MM.1S (cell line): ENCODE measurements around the gene HRNR.
"Not testable (repeated sequence)": the region's sequence is repeated elsewhere in the genome, so short reads cannot be mapped to it uniquely, and the experiment has no call there.

Experiments used
- DNase-seq: peaks from one replicate; pipeline ENCODE4 v3.0.0-alpha.2; 2015
- H2AFZ ChIP-seq: fragments of 300-600 bp; sonication (generic); 2 replicates; pipeline ENCODE4 v1.6.0; 2016; ENCODE audit warnings: antibody characterized with exemption, low read length
- H3F3A ChIP-seq: fragments of 300-600 bp; sonication (generic); 2 replicates; pipeline ENCODE4 v1.6.1; 2016; ENCODE audit warnings: mild to moderate bottlenecking, antibody characterized with exemption, low read length, moderate library complexity, mixed read lengths; ENCODE audit not compliant: insufficient read depth
- H3K27ac ChIP-seq: fragments of 300-600 bp; sonication (generic); 2 replicates; pipeline ENCODE4 v1.5.1; 2016; ENCODE audit warnings: mild to moderate bottlenecking, low read length
- H3K27me3 ChIP-seq: fragments of 300-600 bp; sonication (generic); replicated peaks from 2 replicates; pipeline ENCODE4 v1.6.0; 2016; ENCODE audit warnings: low read length; ENCODE audit not compliant: insufficient read depth
- H3K36me3 ChIP-seq: fragments of 300-600 bp; sonication (generic); replicated peaks from 2 replicates; pipeline ENCODE4 v1.6.1; 2016; ENCODE audit warnings: mild to moderate bottlenecking, low read length, mixed read lengths; ENCODE audit not compliant: insufficient read depth
- H3K4me1 ChIP-seq: fragments of 300-600 bp; sonication (generic); 2 replicates; pipeline ENCODE4 v1.6.1; 2016; ENCODE audit warnings: low read length, mixed read lengths
- H3K4me2 ChIP-seq: fragments of 300-600 bp; sonication (generic); 2 replicates; pipeline ENCODE4 v1.6.0; 2016; ENCODE audit warnings: low read depth, low read length
- H3K4me3 ChIP-seq: fragments of 300-600 bp; sonication (generic); 2 replicates; pipeline ENCODE4 v1.5.1; 2016; ENCODE audit warnings: low read length, mixed read lengths
- H3K79me2 ChIP-seq: fragments of 300-600 bp; sonication (generic); 2 replicates; pipeline ENCODE4 v1.6.1; 2016; ENCODE audit warnings: mixed run types, low read length, mixed read lengths
- H3K9ac ChIP-seq: fragments of 300-600 bp; sonication (generic); 2 replicates; pipeline ENCODE4 v1.6.1; 2016; ENCODE audit warnings: low read length, mixed read lengths
- H3K9me2 ChIP-seq: fragments of 300-600 bp; sonication (generic); replicated peaks from 2 replicates; pipeline ENCODE4 v1.6.1; 2016; ENCODE audit warnings: mild to moderate bottlenecking, low read length, mixed read lengths; ENCODE audit not compliant: insufficient read depth
- H3K9me3 ChIP-seq: fragments of 300-600 bp; sonication (generic); replicated peaks from 2 replicates; pipeline ENCODE4 v1.6.1; 2016; ENCODE audit warnings: mild to moderate bottlenecking, low read length, mixed read lengths; ENCODE audit not compliant: insufficient read depth
- H4K20me1 ChIP-seq: fragments of 300-600 bp; sonication (generic); 2 replicates; pipeline ENCODE4 v1.6.1; 2016; ENCODE audit warnings: mild to moderate bottlenecking, low read length, moderate library complexity, mixed read lengths; ENCODE audit not compliant: insufficient read depth
- CTCF ChIP-seq: fragments of 300-600 bp; sonication (generic); IDR thresholded peaks from 2 replicates; pipeline ENCODE4 v1.5.1; 2016; ENCODE audit warnings: antibody characterized with exemption, low read length, mixed read lengths
- EZH2 ChIP-seq: fragments of 300-600 bp; sonication (generic); optimal IDR thresholded peaks from 2 replicates; pipeline ENCODE3; 2017; ENCODE audit warnings: low read depth, mild to moderate bottlenecking, antibody characterized with exemption, low read length, mixed read lengths
- EZH2phosphoT487 ChIP-seq: fragments of 300-600 bp; sonication (generic); IDR thresholded peaks from 2 replicates; pipeline ENCODE4 v1.6.1; 2018; ENCODE audit warnings: antibody characterized with exemption, low read length

Gene HRNR

DNA sequence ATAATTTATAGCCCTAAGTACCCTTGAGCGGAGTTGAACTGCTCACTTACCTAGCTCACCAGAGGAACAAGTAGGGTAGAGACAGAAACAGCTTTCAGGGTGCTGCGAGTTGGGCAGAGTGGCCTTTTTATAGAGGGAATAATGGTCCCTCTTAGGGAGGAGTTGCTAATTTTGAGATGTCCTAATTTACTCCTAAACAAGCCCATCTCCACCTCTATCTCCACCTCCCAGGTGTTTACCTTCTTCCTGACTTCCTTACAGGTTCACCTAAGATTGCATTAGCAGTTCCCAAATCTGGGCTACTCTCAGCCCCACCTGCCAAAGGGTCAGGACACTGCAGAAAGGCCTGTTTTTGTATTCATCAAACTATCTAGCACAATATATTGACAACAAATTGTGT, at the start of gene HRNR:
TSS of gene HRNR (minus strand) at position 101 of the 400 bp plus-strand sequence. CDS start 940 bp downstream, outside the sequence.
- Histone ChIP-seq H3K4me1 (no peaks in the 10 kb centered on the region), H3K27me3 (no peaks in the 10 kb centered on the region), H3K9ac (no peak within 1 kb of the TSS), H3K4me3 (no peak within 1 kb of the TSS), H3K9me3 (no peaks in the 10 kb centered on the region), H3K4me2 (no peak within 1 kb of the TSS), H4K20me1 (no peaks in the 10 kb centered on the region), H3K9me2 (no peaks in the 10 kb centered on the region), H3K36me3 (no peaks in the 10 kb centered on the region), H3K27ac (no peak within 1 kb of the TSS), H3F3A (no peaks in the 10 kb centered on the region), H3K79me2 (no peaks in the 10 kb centered on the region), H2AFZ (no peak within 1 kb of the TSS)
- TF ChIP-seq EZH2: no peak
- no peak for TF ChIP-seq EZH2phosphoT487
- TF ChIP-seq CTCF: no peak
- DNase-seq: no peak

DNA sequence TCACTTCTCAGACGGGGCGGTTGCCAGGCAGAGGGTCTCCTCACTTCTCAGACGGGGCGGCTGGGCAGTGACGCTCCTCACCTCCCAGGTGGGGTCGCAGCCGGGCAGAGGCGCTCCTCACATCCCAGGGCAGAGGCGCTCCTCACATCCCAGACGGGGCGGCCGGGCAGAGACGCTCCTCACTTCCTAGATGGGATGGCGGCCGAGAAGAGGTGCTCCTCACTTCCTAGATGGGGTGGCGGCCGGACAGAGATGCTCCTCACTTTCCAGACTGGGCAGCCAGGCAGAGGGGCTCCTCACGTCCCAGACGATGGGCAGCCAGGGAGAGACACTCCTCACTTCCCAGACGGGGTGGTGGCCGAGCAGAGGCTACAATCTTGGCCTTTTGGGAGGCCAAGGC, 32.4 kb upstream of the HRNR start:
- not testable (repeated sequence) for H3K9ac ChIP-seq, H3F3A ChIP-seq, H3K9me2 ChIP-seq, H3K36me3 ChIP-seq, H3K9me3 ChIP-seq, H3K4me1 ChIP-seq, H3K27ac ChIP-seq, DNase-seq, H3K4me3 ChIP-seq, H3K27me3 ChIP-seq, H3K4me2 ChIP-seq, H4K20me1 ChIP-seq, H3K79me2 ChIP-seq, H2AFZ ChIP-seq

GRCh38 chr1:152252157-152252556, 28.2 kb upstream of the HRNR start:
- Histone ChIP-seq H3K27ac (no peak overlapping the region), H2AFZ (no peak overlapping the region), H3K9me2 (no peaks in the 10 kb centered on the region), H3K36me3 (no peaks in the 10 kb centered on the region), H3F3A (no peaks in the 10 kb centered on the region), H3K4me3 (no peak overlapping the region), H3K9ac (no peak overlapping the region), H3K9me3 (no peaks in the 10 kb centered on the region), H3K79me2 (no peaks in the 10 kb centered on the region), H4K20me1 (no peaks in the 10 kb centered on the region), H3K4me2 (no peak overlapping the region), H3K27me3 (no peaks in the 10 kb centered on the region), H3K4me1 (no peaks in the 10 kb centered on the region)
- TF ChIP-seq EZH2phosphoT487: no peak
- no peak for TF ChIP-seq EZH2
- TF ChIP-seq CTCF: no peak
- DNase-seq: no peak

GRCh38 chr1:152251391-152251790, 27.4 kb upstream of the HRNR start:
- Histone ChIP-seq H3F3A (no peaks in the 10 kb centered on the region), H3K79me2 (no peaks in the 10 kb centered on the region), H3K4me3 (no peak overlapping the region), H3K9me2 (no peaks in the 10 kb centered on the region), H3K36me3 (no peaks in the 10 kb centered on the region), H4K20me1 (no peaks in the 10 kb centered on the region), H2AFZ (no peak overlapping the region), H3K9ac (no peak overlapping the region), H3K4me1 (no peaks in the 10 kb centered on the region), H3K4me2 (no peak overlapping the region), H3K27me3 (no peaks in the 10 kb centered on the region), H3K9me3 (no peaks in the 10 kb centered on the region), H3K27ac (no peak overlapping the region)
- TF ChIP-seq EZH2phosphoT487 (no peak), CTCF (no peak), EZH2 (no peak)
- no peak for DNase-seq
